ENCODE measurements around the gene EMSY.
"Not testable (repeated sequence)": the region's sequence is repeated elsewhere in the genome, so short reads cannot be mapped to it uniquely, and the experiment has no call there.

The EMSY gene

DNA sequence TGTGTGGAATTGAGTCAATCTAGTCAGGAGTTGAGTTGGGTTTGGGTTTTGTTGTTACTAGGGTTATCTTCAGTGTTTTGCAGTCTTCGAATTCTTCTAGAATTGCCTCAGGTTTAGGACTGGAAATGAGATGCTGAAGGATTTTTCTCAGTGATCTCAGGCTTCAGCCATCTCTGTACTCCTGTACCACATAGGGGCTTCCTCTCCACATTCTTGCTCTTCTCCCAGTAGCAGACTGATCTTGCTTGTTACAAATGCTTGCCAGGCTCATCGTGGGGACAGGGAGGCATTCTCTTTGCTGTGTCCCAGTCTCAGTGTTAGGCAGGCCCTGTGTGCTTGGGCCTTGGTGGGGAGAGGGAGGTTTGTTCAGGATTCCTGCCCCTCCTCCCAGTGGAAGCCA, 129.6 kb downstream of the EMSY start:
- DNase-seq (ENCODE audit: low read depth) = no peak

- no peak for DNase-seq (ENCODE audit: low read depth)
Observed at GRCh38 chr11:76574879-76575278, 130.1 kb downstream of the EMSY start.

DNA sequence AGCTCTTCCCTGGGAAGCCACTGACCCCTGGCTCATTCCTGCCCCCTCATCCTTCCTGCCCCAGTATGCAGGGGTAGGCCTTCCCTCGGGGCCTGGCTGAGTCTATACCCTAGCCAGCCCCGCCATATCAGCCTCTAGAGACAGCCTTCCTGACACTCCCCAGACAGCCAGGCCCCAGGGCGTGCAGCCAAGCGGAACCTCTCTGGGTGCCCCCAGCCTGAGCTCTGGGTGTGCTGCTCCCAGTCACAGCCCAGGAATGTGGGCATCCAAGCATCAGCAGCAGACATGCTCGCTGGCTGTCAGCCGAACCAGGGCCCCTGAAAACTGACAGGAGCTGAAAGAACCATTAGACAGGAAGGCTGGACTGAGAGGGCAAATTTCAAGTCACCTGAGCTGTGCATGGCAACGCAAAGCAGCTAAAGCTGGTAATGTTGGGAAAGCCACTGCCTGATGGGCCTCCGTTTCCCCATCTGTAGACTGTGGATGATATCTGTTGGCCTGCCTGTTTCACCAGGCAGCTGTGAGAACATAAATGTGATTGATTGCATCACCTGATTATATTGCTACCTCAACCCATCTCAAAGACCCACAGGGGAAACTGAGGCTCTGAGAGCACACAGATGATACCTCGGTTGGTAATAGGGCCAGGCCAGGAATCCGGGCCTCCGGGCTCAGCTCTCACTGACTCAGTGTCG, 132.6 kb downstream of the EMSY start:
- DNase-seq (ENCODE audit: low read depth) = no peak

DNA sequence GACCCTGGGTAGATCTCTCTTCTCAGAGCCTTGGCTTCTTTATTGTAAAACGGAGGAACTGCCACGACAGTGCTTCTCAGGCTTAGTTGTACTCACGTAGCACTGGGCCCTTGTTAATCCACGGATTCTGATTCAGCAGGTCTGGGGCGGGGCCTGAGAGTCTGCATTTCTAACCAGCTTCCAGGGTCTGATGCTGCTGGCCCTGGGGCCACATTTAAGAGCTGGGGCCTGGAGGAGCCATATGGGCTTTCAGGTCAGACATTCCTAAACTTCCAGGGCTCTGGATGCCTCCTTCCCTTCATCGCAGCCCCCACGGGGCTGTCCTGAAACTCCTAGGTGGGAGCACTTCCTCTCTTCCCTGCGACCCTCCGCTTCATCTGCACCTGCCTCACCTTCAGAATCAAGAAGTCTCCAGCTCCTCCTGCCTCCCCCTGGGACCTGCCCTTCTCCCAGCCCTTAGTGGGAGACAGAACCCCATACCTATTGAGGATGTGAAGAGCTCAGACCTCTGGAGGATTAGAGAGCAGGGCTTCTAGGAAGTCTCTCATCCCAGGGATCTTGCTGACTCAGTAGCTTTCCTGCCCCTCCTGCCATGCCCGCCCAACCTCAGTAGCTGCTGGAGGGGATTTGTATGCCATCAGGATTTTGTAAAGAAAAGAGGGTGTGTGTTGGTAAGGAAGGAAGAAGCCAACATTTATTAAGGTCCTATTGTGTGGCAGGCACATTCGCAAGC, 133.3 kb downstream of the EMSY start:
- no peak for DNase-seq (ENCODE audit: low read depth)

- DNase-seq (ENCODE audit: low read depth) = no peak
Observed at GRCh38 chr11:76578654-76579055, 133.8 kb downstream of the EMSY start.

DNA sequence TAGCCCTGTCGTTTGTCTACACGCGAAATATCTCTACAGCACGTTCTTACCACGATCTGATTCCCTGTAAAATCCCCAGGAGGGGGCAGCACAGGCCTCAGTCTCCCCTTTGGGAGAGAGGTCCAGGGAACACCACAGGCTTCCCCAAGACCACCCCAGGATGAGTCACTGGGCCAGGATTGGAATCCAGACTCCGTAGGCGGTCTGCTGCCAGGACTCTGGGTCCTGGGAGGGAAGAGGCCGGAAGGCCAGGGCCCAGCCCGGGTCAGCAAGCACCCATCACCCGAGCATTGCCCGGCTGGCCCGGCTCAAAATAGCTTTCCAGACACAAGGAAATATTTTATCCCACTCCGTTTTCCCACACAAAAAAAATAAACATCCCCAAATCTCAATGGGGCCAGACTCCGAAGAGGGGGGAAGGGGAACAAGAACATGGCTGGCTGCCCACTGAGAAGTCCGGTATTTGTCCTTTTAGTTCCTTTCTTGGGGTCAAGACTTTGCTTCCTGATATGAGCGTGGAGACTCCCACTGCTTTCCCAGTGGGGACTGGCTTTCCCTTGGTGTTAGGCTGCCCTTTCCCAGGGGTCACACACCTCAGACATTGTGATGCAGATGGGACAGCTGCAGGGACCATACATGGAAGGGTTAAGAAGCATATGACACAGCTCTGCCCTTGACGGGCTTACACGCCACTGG, 134.4 kb downstream of the EMSY start:
- DNase-seq (ENCODE audit: low read depth) = no peak

DNA sequence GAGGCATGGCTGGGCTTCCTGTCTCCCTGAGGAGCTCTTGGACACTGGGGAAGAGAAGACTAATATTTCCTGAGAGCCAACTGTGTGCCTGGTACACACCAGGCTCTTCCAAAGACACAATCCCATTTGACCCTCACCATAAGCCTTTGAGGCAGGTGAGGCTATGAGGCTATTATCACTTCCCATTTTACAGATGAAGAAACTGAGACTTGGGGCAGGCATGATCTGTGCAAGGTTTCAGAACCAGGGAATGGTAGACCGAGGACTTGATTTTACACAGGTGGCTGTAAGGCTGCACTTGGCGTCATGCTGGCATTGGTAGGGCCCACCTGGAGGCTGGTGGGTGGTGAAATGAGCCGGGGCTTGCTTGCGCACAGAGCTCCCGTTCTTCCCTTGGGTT, 134.9 kb downstream of the EMSY start:
- DNase-seq (ENCODE audit: low read depth) = no peak

DNA sequence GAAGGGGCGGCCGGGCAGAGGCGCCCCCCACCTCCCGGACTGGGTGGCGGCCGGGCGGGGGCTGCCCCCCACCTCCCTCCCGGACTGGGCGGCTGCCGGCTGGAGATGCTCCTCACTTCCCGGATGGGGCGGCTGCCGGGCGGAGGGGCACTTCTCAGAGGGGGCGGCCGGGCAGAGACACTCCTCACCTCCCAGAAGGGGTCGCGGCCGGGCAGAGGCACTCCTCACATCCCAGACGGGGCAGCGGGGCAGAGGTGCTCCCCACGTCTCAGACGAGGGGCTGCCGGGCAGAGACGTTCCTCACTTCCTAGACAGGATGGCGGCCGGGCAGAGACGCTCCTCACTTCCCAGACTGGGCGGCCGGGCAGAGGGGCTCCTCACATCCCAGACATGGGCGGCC, 137.7 kb downstream of the EMSY start:
- not testable (repeated sequence) for DNase-seq (ENCODE audit: low read depth)

DNA sequence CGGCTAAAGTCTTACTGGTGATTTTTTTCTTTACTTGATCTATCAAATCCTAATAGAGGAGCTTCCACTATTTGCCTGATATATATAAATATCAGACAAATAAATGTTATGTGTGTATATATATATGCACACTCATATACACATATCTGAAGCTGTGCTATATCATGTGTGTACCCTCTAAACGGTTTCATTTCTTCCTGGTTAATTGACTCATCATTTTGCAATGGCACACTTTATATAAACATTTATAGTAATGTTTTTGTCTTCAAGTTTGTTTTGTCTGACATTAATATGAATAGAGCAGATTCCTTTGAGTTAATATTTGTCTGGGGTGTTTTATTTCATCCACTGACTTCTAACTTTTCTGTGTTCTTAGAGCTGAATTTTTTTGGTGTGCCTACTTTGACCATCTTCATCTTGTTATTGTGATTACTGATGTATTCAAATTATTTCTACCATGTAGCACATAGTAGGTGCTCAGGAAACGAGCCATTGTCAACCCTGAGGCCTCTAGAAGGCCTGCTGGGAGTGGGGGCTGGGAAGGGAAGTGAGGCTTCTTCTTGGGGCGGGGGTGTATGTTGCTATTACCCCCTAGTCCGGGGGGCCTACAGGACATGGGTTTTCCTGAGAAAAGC, 143.1 kb downstream of the EMSY start:
- DNase-seq (ENCODE audit: low read depth) = no peak

DNA sequence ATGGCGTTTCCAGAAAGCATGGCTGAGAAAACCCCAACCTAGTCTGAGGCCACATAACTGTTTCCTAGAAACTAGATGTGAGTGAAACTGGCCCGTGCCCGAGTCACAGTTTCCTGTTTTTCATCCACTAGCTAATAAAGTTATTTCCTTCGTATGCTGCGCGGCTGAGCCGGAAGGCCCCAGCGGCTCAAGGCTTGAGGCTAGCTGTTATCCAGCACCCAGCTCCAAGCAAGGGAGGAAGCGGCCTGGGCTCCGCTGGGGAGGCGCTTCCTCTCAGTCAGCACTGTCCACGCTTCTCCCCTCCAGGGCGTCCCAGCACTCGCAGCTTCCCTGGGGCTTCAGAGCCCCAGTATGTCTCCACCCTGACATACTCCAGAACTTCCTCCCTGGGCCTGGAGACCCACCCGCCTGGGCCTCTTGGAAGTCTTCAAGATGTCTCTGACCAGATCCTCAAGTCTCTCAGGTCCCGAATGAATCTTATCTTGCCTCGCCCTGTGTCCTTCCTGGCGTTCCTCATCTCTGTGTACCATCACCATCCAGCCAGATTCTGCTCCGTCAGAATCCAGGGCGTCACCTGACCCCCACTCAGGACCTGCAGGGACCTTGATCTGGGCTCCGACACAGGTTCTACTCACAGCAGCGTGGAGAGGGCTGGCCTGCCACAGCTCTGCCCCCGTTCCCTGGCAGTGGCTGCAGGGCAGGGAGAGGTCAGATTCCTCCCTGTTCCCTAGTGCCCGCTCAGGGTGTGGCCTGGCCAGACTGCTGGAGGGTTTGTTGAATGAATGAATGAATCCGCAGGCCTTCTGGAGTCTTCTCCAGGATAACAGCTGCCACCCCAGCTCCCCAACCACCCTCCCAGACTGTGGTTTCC, 143.9 kb downstream of the EMSY start:
- no peak for DNase-seq (ENCODE audit: low read depth)

DNA sequence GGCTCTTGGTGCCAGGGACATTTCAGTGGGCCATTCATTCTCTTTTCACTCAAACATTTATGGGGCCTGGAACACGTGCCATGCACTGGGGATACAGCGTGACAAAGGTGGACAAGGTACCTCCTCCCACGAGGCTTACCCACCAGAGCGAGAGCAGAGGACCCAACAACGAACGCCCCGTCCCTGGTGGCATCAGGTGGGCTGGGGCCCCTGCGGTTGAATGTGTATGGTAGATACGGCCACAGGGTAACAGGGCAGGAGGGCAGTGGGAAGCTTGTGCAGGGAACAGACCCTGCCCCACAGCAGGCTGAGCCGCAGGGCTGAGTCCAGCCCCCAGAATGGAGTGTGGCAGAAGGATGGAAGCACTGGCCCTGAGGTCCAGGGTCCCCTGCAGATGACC, 144.7 kb downstream of the EMSY start:
- no peak for DNase-seq (ENCODE audit: low read depth)

GRCh38 chr11:76589964-76590950, 145.4 kb downstream of the EMSY start:
- no peak for DNase-seq (ENCODE audit: low read depth)

DNA sequence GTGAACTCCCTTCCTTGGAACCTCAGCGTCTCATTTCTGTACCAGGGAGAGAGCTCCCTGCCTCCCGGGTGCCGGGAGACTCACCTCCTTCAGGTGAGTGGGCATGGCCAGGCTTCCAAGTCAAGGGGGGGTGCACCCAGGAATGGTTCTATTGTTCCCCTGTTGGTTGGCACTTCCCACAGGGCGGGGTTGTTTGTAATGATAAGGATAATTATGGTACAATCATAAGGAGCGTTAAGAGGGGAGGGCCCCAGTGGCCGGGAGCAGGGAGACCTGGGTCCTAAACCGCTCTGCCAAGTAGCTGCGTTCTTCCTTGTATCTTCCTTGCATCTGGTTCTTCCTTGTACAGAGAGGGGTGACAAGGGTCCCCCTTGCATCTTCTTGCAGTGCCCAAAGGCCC, 146.6 kb downstream of the EMSY start:
- DNase-seq (ENCODE audit: low read depth) = no peak

DNA sequence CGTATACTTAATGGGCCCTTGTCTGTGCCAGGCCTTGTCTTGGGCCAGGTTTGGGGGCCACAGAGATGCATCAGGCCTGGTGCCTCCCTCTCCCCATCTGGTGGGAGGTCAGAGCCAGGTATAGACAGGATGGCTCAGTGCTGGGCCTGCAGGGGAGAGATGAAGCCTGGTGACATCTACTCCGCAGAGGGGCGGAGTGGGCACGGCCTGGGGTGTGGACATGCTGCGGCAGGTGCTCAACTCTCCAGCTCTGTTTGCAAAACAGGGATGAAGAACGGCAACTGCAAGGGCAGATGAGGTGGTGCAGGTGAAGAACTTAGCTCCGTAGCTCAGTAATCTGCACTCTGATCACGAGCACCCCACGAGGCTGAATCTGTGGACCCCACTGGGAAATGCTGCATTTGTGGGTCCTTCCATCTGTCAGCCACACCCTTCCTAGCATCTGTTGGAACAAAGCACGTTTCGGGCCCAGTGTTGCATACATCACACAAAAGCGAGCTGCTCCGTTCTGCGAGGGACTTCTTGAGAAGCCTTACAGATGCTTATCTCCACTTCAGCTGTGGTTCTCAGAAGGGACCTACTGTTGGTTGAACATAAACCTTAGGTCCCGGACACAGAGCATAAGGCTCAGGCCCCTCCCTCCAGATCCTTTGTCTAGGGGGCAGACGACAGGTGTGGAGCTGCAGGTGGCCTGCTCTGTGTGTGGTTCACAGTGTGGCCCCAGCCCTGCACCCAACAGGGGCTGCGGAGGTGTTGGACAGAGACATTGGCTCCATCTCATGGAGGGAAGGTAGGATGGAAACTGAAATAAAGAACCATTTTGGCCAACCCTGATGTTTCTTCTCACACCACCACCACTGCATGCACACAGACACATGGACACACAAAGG, 147.5 kb downstream of the EMSY start:
- DNase-seq (ENCODE audit: low read depth) = no peak

- DNase-seq (ENCODE audit: low read depth) = no peak
Observed at GRCh38 chr11:76592961-76593360, 148.1 kb downstream of the EMSY start.

- not testable (repeated sequence) for DNase-seq (ENCODE audit: low read depth)
Observed at GRCh38 chr11:76595091-76595490, 150.3 kb downstream of the EMSY start.

- DNase-seq (ENCODE audit: low read depth) = no peak
Observed at GRCh38 chr11:76596652-76597051, 151.8 kb downstream of the EMSY start.

DNA sequence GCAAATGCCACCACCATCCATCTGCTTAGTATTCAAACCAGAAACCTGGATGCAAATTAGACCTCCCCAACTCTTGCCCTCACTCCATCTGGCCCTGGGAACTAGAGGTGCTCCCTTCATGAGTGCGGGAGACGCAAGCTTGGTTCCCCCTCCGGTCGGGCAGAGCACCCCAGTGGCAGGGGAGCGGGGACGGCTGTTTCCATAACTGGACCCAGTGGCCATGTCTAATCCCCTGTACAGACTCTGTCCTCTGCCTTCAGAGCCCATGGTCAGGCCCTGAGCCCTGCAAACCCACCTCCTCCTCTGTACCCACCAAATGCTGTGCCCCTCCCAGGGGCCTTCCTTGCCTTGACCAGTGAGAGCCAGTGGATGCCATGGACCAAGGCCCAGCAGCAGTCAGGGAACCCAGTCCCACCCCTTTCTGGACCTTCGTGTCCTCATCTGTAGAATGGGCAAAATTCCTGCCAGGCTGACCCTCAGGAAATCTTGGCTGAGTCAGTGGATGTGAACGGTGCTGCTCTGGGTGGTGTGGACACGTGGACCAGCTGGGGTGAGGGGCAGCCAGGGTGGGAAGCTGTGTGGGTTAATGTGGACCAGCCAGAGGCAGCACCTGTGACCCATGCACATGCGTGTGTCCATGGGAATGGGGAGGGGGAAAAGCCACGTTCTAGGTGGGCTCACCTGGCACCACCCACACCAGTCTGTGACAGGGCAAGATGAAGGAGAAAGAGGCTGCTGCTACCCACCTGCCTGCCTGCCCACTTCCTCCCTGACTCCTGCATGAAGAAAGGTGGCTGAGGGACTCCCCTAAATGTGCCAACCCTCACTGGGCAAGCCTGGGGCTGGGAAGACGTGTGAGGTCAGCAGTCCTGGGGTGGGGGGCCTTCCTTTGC, 153.0 kb downstream of the EMSY start:
- DNase-seq (ENCODE audit: low read depth) = no peak

Data from stromal cell of bone marrow (primary cell).